ENCODE measurements around the gene MYOZ2. TPM values are rescaled to one million over a fixed set of nuclear protein-coding genes. Genes with fewer than 3 reads are reported as not detected.
A peak's percentile ranks its signal among the peaks of the same experiment; 100 is the strongest.

Gene MYOZ2
- total RNA-seq, 4 donors from 2014 or later, result not detected

GRCh38 chr4:119211867-119212233 is 76.2 kb downstream of the MYOZ2 start:
- TF ChIP-seq CTCF (IDR thresholded peaks at IDR 0.05), result no peak
- no peak for TF ChIP-seq POLR2A (IDR thresholded peaks at IDR 0.05)
- TF ChIP-seq EP300 (IDR thresholded peaks at IDR 0.05), result no peak
- TF ChIP-seq POLR2AphosphoS5 (IDR thresholded peaks at IDR 0.05), result no peak
- 2% methylated on average over 12 of the region's 12 CpGs for WGBS
- Histone ChIP-seq H3K4me1 (peaks cover 37% of the 10 kb centered on the region), H3K9me3 (no peaks in the 10 kb centered on the region), H3K27me3 (no peaks in the 10 kb centered on the region), H3K36me3 (no peaks in the 10 kb centered on the region), H3K27ac (peak overlapping the region; percentile 99), H3K4me3 (peak overlapping the region; percentile 94)
- peak in 1 of 2 donors; percentile 59 for DNase-seq (ENCODE audit: low spot score in 2 of 2)

GRCh38 chr4:119212234-119212963 is 76.8 kb downstream of the MYOZ2 start, which contains the start of gene USP53:
USP53 (plus strand) TSS chr4:119212713; CDS start chr4:119239760, 27,047 bp downstream.
- Histone ChIP-seq H3K27ac (peak within 1 kb of the TSS; percentile 99), H3K4me3 (peak within 1 kb of the TSS; percentile 94), H3K9me3 (no peaks in the 10 kb centered on the region), H3K4me1 (peaks cover 34% of the 10 kb centered on the region), H3K27me3 (no peaks in the 10 kb centered on the region), H3K36me3 (no peaks in the 10 kb centered on the region)
- peak; percentile 98 to 99 for DNase-seq (ENCODE audit: low spot score in 2 of 2)
- TF ChIP-seq EP300 (IDR thresholded peaks at IDR 0.05), result no peak
- TF ChIP-seq POLR2AphosphoS5 (IDR thresholded peaks at IDR 0.05), result peak; percentile 22 to 90 (median 60)
- TF ChIP-seq POLR2A (IDR thresholded peaks at IDR 0.05), result peak; percentile 78
- WGBS, result under 1% methylated on average over 31 of the region's 55 CpGs

GRCh38 chr4:119212964-119213606 is 77.5 kb downstream of the MYOZ2 start:
- H3K4me3 ChIP-seq, result peak overlapping the region; percentile 94
- WGBS, result 0% methylated on average over 10 of the region's 24 CpGs
- TF ChIP-seq POLR2AphosphoS5 (IDR thresholded peaks at IDR 0.05) (peak; percentile 24 to 71 (median 50)), CTCF (IDR thresholded peaks at IDR 0.05) (peak in 1 of 2 donors; percentile 11), POLR2A (IDR thresholded peaks at IDR 0.05) (peak in 1 of 2 donors; percentile 9), EP300 (IDR thresholded peaks at IDR 0.05) (no peak)
- peaks cover 5% of the 10 kb centered on the region for H3K36me3 ChIP-seq
- no peaks in the 10 kb centered on the region for H3K9me3 ChIP-seq
- H3K27me3 ChIP-seq, result no peaks in the 10 kb centered on the region
- peaks cover 34% of the 10 kb centered on the region for H3K4me1 ChIP-seq
- peak overlapping the region; percentile 99 for H3K27ac ChIP-seq
- DNase-seq (ENCODE audit: low spot score in 2 of 2), result peak; percentile 92 to 94

GRCh38 chr4:119218093-119218492 is 82.5 kb downstream of the MYOZ2 start:
- WGBS, result 82% methylated on average over 1 of the region's 1 CpG
- Histone ChIP-seq H3K4me1 (peaks cover 14% of the 10 kb centered on the region), H3K36me3 (peaks cover 35% of the 10 kb centered on the region), H3K27ac (no peak overlapping the region), H3K9me3 (no peaks in the 10 kb centered on the region), H3K4me3 (no peak overlapping the region), H3K27me3 (no peaks in the 10 kb centered on the region)
- no peak for DNase-seq (ENCODE audit: low spot score in 2 of 2)
- TF ChIP-seq POLR2A (IDR thresholded peaks at IDR 0.05), result no peak
- TF ChIP-seq POLR2AphosphoS5 (IDR thresholded peaks at IDR 0.05), result no peak
- no peak for TF ChIP-seq CTCF (IDR thresholded peaks at IDR 0.05)
- no peak for TF ChIP-seq EP300 (IDR thresholded peaks at IDR 0.05)

- Histone ChIP-seq H3K27ac (no peak overlapping the region), H3K27me3 (no peaks in the 10 kb centered on the region), H3K4me3 (no peak overlapping the region), H3K9me3 (no peaks in the 10 kb centered on the region), H3K4me1 (no peaks in the 10 kb centered on the region), H3K36me3 (peaks cover 39% of the 10 kb centered on the region)
- TF ChIP-seq EP300 (IDR thresholded peaks at IDR 0.05) (no peak), POLR2AphosphoS5 (IDR thresholded peaks at IDR 0.05) (no peak), POLR2A (IDR thresholded peaks at IDR 0.05) (no peak), CTCF (IDR thresholded peaks at IDR 0.05) (no peak)
- no peak for DNase-seq (ENCODE audit: low spot score in 2 of 2)
- WGBS, result 82% methylated on average over 4 of the region's 4 CpGs
Observed at GRCh38 chr4:119221412-119221811, 85.8 kb downstream of the MYOZ2 start.
